Stomach (tissue), 4 donors: ENCODE measurements around the gene THEM4.

Source experiments
- CTCF ChIP-seq, 7 experiments: fragments of 450-650 bp in 4 of 7; fragments of 200-600 bp in 3 of 7; sonication (generic) in 3 of 7; IDR thresholded peaks; one replicate each; pipeline ENCODE4 v1.5.1; 2016 to 2019; ENCODE audit warnings: antibody characterized with exemption in 7 of 7, control low read depth in 2 of 7, mild to moderate bottlenecking in 1 of 7
- EP300 ChIP-seq: sonication (generic); formaldehyde crosslinking; IDR thresholded peaks from one replicate; pipeline ENCODE4 v1.6.1; 2017; ENCODE audit warnings: antibody characterized with exemption
- POLR2A ChIP-seq, 4 donors: fragments of 450-650 bp; IDR thresholded peaks; one replicate each; pipeline ENCODE4 v1.6.1; 2016; ENCODE audit warnings: antibody characterized with exemption in 4 of 4, control low read depth in 2 of 4, mild to moderate bottlenecking in 1 of 4, moderate library complexity in 1 of 4

DNA sequence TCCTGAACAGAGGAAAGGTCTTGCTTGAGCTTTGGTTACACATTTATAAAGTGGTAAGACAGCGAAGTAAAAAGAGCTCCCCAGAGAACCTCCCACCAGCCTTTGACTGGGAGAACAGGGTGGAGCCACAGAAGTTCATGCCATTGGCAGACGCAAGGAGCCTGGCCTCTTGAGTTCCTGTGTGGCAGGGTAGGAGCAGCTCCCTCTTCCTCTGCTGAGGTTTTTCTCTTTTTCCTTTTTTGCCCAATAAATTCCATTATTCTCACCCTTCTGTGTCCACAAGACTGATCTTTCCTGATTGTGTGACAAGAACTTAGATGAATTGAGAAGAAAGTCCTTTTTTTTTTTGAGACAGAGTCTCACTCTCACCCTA, 4.3 kb downstream of the THEM4 start:
- no peak for TF ChIP-seq CTCF (IDR thresholded peaks at IDR 0.05)
- no peak for TF ChIP-seq POLR2A (IDR thresholded peaks at IDR 0.05)
- TF ChIP-seq EP300: no peak
